Pancreas (tissue), 10 donors: ENCODE data around the gene RAD9A. TPM values are rescaled to one million over a fixed set of nuclear protein-coding genes. Genes with fewer than 3 reads are reported as not detected.

Experiments
- ATAC-seq, 4 donors: fragments of 200-7000 bp; cut with Tn5 transposase; one replicate each; pipeline versions ENCODE4 v1.8.0 to v1.9.1; 2020; ENCODE audit warnings: mild to moderate bottlenecking in 4 of 4, moderate library complexity in 4 of 4
- DNase-seq, 6 donors: peaks; one replicate each; pipeline ENCODE4 v3.0.0-alpha.2; 2020
- FAIRE-seq: peaks from 2 replicates; lab custom pipeline; 2012; peaks lifted over from hg19 to GRCh38; lab: Jason Lieb, UNC
- H3K27ac ChIP-seq, 4 donors: fragments of 200-600 bp; sonication (generic); 1 replicate in 3 of 4; 2 replicates in 1 of 4; pipeline versions ENCODE4 v1.5.0 to v1.8.0; 2020
- H3K27me3 ChIP-seq, 4 donors: fragments of 200-600 bp; one replicate each; pipeline ENCODE4 v1.8.0; 2021
- H3K36me3 ChIP-seq, 3 donors: fragments of 200-600 bp; sonication (generic) in 1 of 3; one replicate each; pipeline versions ENCODE4 v1.5.0 to v1.8.0; 2020 to 2021
- H3K4me1 ChIP-seq, 3 donors: fragments of 200-600 bp; one replicate each; pipeline ENCODE4 v1.8.0; 2021
- H3K4me3 ChIP-seq, 4 donors: fragments of 200-600 bp; sonication (generic) in 2 of 4; one replicate each; pipeline versions ENCODE4 v1.5.0 to v1.8.0; 2020 to 2021
- H3K9me3 ChIP-seq, 4 donors: fragments of 200-600 bp; one replicate each; pipeline ENCODE4 v1.8.0; 2021
- CTCF ChIP-seq, 4 donors: fragments of 200-600 bp; sonication (generic) in 3 of 4; IDR thresholded peaks; one replicate each; pipeline versions ENCODE4 v1.5.0 to v1.8.0; 2021; ENCODE audit warnings: antibody characterized with exemption in 4 of 4
- WGBS, 2 donors: extraction: QIAGEN DNeasy Blood & Tissue Kit; methylation state at CpG; one replicate each; pipeline ENCODE4 v1.1.7; 2013; 5-methylcytosine and 5-hydroxymethylcytosine counted together
- intact Hi-C, 3 donors: fragments of 100-400 bp; cut with DNase I; formaldehyde crosslinking; loops; one replicate each; pipeline versions ENCODE4 v1.11.1 to v1.14.2; 2022
- polyA plus RNA-seq, 2 donors: library from polyadenylated mRNA; stranded (reverse); fragments of 200-250 nt; gene quantifications; one replicate each; pipeline ENCODE4 v1.2.3, GENCODE V29; 2013
- total RNA-seq, 6 donors: library from RNA; stranded (reverse); fragmentation: NEBNext Ultra II Directional in 4 of 6; extraction: Animal tissue kit (Norgen Biotek cat#: 25700) in 4 of 6; gene quantifications; one replicate each; pipeline versions ENCODE4 v1.2.1 to v1.2.4, GENCODE V29; 2021 to 2023
- donor health status: healthy with polysubstance abuse.
- donor health status: DM: no; HTN: no; CAD: no; lungs with moderate emphysema.
- donor health status: DM: no; HTN: no; CAD: no.
- donor health status: control.
- donor health status: control.
- donor health status: Bipolar disorder and iron deficiency.
- donor health status: DM: yes; HTN: yes; CAD: no.
- donor health status: DM: no; HTN: no; CAD: no.
- donor health status: DM: no; HTN: no; CAD: no.
- donor health status: DM: yes; HTN: yes; CAD: no.

Gene RAD9A
- total and polyA plus RNA-seq, 8 donors: 9.4 to 45.2 (median 15.0) TPM

DNA sequence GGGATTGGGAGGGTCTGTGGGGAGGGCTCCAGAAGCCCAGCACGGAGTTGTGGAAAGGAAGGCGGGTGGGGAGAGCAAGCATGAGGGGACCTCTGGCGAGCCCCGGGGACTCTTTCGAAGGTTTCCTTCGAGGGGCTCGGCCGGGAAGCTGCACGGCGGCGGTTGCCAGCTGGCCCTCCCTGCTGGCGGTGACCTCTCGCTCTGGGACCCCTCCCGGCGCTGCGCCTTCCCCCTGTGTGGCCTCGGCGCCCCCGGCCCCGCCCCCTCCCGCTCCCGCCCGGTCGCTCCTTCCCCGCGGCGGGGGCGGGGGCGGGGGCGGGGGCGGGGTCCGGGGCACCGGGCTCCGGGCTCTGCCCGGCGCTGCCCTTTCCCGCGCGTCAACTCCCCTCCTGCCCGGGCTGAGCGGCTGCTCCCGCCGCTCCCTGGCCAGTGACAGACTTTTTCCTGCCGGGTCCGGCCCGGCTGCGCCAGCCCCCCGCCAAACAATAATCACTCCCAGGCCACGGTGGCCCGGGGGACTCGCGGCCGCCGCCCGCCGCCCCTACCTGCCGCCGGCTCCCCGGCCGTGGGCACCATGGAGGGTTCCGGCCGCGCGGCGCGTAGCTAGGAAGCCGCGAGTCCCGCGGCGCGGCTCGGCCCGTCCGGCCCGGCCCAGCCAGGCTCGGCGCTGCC, 19.3 kb upstream of the RAD9A start:
- Histone ChIP-seq H3K9me3 (no peaks in the 10 kb centered on the region), H3K4me1 (peaks cover 0 to 14% (median 0%) of the 10 kb centered on the region in 3 donors), H3K4me3 (peak overlapping the region; percentile 62 to 82 (median 81)), H3K27me3 (no peaks in the 10 kb centered on the region), H3K36me3 (no peaks in the 10 kb centered on the region), H3K27ac (peak overlapping the region in 3 of 4 donors; percentile 84 to 95 (median 89))
- FAIRE-seq (no peak), ATAC-seq (peak in 3 of 4 donors; percentile 5 to 27 (median 23)), DNase-seq (peak in 1 of 6 donors; percentile 65)
- intact Hi-C loops: no loop called here
- TF ChIP-seq CTCF (IDR thresholded peaks at IDR 0.05): no peak
- 1 to 5% methylated on average over 11 to 78 of the region's 78 CpGs for WGBS, 2 donors

DNA sequence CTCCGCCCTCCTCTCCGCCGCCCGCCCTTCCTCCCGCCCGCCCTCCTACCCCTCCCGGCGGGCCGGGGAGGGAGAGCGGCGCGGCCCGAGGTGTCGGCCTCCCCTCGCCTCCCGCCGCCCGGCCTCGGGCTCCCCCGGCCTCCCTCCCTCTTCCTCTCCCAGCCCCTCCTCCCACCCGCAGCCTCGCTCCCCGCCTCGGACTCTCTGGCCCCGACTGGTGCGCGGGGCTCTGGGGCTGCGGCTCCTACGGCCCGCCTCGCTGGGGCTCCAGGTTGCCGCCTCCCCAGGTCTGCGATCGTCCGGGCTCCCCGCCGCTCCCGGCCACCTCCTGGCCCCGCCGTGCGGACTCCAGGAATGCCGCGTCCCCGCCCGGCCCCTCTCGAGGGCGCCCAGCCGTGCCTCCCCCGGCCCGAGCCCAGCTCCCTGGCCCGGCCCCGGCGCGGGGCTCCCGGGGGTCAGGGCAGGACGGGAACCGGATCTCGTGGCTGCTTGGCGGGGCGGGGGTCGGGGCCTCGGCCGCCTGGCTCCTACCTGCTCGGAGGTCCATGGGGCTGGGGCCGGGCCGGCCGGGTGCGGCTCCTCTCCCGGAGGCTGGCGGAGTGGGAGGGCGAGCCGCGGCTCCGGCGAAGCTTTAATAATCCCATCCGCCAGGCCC, 18.7 kb upstream of the RAD9A start, which contains the start of gene CLCF1:
Gene CLCF1 (minus strand): TSS at position 606 of the 655 bp plus-strand sequence. CDS start 59 bp downstream, at position 547.
- no peak for TF ChIP-seq CTCF (IDR thresholded peaks at IDR 0.05)
- WGBS, 2 donors: 1% methylated on average over 50 to 74 of the region's 76 CpGs
- H3K4me1 ChIP-seq: peaks cover 0 to 14% (median 0%) of the 10 kb centered on the region in 3 donors
- peak within 1 kb of the TSS; percentile 62 to 82 (median 81) for H3K4me3 ChIP-seq
- H3K27me3 ChIP-seq: no peaks in the 10 kb centered on the region
- no peaks in the 10 kb centered on the region for H3K9me3 ChIP-seq
- ATAC-seq (peak; percentile 36 to 70 (median 58)), DNase-seq (peak; percentile 68 to 90 (median 81)), FAIRE-seq (no peak)
- no peaks in the 10 kb centered on the region for H3K36me3 ChIP-seq
- H3K27ac ChIP-seq: peak within 1 kb of the TSS; percentile 80 to 95 (median 86)
- intact Hi-C loops: no loop called here

DNA sequence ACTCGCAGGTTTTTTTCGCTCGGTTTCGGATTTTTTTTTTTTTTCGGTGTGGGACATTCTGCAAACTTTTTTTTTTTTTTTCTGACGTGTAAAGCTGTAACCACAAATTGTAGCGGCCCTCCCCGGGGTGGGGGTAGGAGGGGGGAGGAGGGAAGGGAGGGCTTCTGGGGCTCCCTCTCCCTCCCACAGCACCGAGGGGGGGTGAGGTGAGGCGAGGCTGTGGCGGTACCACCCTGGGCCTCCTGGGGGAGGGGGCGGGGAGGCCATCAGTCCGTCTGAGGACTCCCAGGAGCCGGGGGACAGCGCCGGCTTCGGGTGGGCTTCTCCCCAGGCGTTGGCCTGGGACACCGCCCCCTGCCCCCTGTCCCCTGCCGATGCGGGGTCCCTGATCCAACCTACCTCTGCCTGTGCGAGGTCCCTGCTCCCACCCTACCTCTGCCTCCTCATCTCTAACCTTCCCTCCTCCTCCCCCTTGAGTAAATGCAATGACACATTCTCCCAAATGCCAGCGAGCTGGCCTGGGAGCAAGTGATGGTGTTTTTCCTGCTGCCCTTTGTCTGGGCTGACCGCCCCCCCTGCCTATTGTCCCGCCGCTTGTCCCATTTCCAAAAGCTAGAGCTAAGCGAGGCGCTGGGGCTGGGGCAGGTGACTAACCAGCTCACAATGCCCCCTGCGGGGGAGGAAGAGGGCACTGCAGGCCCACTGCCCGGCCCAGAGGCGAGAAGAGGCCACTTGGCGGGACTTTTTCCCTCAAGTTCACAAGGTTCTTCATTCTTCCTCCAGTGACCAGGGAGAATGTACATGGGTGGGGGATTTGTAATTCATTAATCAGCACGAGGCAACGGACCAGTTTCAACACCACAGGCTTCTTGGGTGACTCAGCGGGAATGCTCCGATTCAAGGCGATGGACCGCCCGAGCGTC, 17.9 kb upstream of the RAD9A start:
- peak overlapping the region; percentile 80 to 95 (median 86) for H3K27ac ChIP-seq
- H3K4me3 ChIP-seq: peak overlapping the region; percentile 62 to 82 (median 81)
- no peaks in the 10 kb centered on the region for H3K9me3 ChIP-seq
- peaks cover 0 to 14% (median 0%) of the 10 kb centered on the region in 3 donors for H3K4me1 ChIP-seq
- WGBS, 2 donors: 6 to 9% methylated on average over 36 to 40 of the region's 40 CpGs
- FAIRE-seq (no peak), DNase-seq (peak; percentile 87 to 93 (median 88)), ATAC-seq (peak; percentile 66 to 81 (median 79))
- intact Hi-C loops: no loop called here
- H3K36me3 ChIP-seq: no peaks in the 10 kb centered on the region
- TF ChIP-seq CTCF (IDR thresholded peaks at IDR 0.05): peak in 3 of 4 donors; percentile 29 to 61 (median 58)
- no peaks in the 10 kb centered on the region for H3K27me3 ChIP-seq

GRCh38 chr11:67374571-67375281, 17.1 kb upstream of the RAD9A start:
- intact Hi-C loops: loop anchor here in 1 of 3 donors (5.0 kb wide), 1 partner anchor 107 kb away; the partner anchor contains the start of gene GRK2
- no peak for DNase-seq
- H3K27ac ChIP-seq: peak overlapping the region; percentile 80 to 95 (median 86)
- WGBS, 2 donors: 22% methylated on average over 9 of the region's 9 CpGs
- peaks cover 0 to 14% (median 0%) of the 10 kb centered on the region in 3 donors for H3K4me1 ChIP-seq
- no peak for TF ChIP-seq CTCF (IDR thresholded peaks at IDR 0.05)
- peak overlapping the region in 1 of 4 donors; percentile 82 for H3K4me3 ChIP-seq
- no peaks in the 10 kb centered on the region for H3K36me3 ChIP-seq
- FAIRE-seq: no peak
- H3K9me3 ChIP-seq: no peaks in the 10 kb centered on the region
- no peaks in the 10 kb centered on the region for H3K27me3 ChIP-seq
- no peak for ATAC-seq
